Measurements from ENCODE around the gene QRSL1. TPM values are rescaled to one million over a fixed set of nuclear protein-coding genes. Genes with fewer than 3 reads are reported as not detected.

QRSL1 gene
- total and polyA plus RNA-seq, 9 of the 15 experiments (the other 6 are each of a cell fraction or from before 2014, with no cell fraction given) = 14.6 to 31.5 (median 23.0) TPM

- TF ChIP-seq UBTF (IDR thresholded peaks at IDR 0.05; ENCODE audit: borderline replicate concordance in 1 of 2, low read depth in 2 of 2, low read length in 2 of 2) = no peak
These were observed 988 bp downstream of the QRSL1 start (continued) for GRCh38 chr6:106630366-106630765.

GRCh38 chr6:106631346-106631745 is 2.0 kb downstream of the QRSL1 start:
- DNase-seq (ENCODE audit: extremely low read depth in 1 of 4, low spot score in 3 of 4) (peak in 1 of 4 experiments; percentile 24), ATAC-seq (no peak), FAIRE-seq (no peak)
- H4K20me1 ChIP-seq (replicated peaks; ENCODE audit: control insufficient read depth, insufficient read depth, low read length) = no peaks in the 10 kb centered on the region; the same call in 1 of the 2 replicates
- H3K27ac ChIP-seq (ENCODE audit: extremely low read depth, low read depth, low read length) = peak overlapping the region; percentile 54; the same call in 2 of the 3 replicates
- H3K9me1 ChIP-seq (ENCODE audit: control insufficient read depth, insufficient read depth, low read length) = no peaks in the 10 kb centered on the region
- TF ChIP-seq NCOR1 (IDR thresholded peaks at IDR 0.05) (no peak), CBX5 (IDR thresholded peaks at IDR 0.05; ENCODE audit: borderline replicate concordance, low read depth) (no peak), ERF (CRISPR knock-in tag; IDR thresholded peaks at IDR 0.05) (no peak), HINFP (tag; conservative IDR thresholded peaks at IDR 0.05; ENCODE audit: low read depth) (no peak)
- H2AFZ ChIP-seq (ENCODE audit: low read depth, low read length) = no peak overlapping the region; the same call in 1 of the 2 replicates
- H3K36me3 ChIP-seq (ENCODE audit: control insufficient read depth, insufficient read depth, low read length) = no peaks in the 10 kb centered on the region; the same call in 1 of the 3 replicates
- peak overlapping the region in 1 of 2 experiments; percentile 50; a peak in 2 of 4 replicates for H3K9ac ChIP-seq (ENCODE audit: insufficient read depth in 1 of 2, low read depth in 2 of 2, low read length in 2 of 2)
- no TSS peak for BruUV-seq (replicated peaks)
- H3K4me1 ChIP-seq (replicated peaks in 1 of 2; ENCODE audit: control insufficient read depth in 2 of 2, insufficient read depth in 2 of 2, low read length in 2 of 2) = peaks cover 3 to 6% of the 10 kb centered on the region in 2 experiments; a peak in 1 of 5 replicates
- intact Hi-C loops (cut with micrococcal nuclease) (no loop called here), in situ Hi-C loops (cut with MboI) (no loop called here)
- WGBS (ENCODE audit: insufficient coverage, low coverage, missing lambda C conversion rate) = 50% methylated on average over 1 of the region's 1 CpG
- CTCF ChIA-PET (ENCODE audit: low intra/inter-chr PET ratio) = no interaction called here
- POLR2A ChIA-PET = no interaction called here
- H3K27me3 ChIP-seq (ENCODE audit: control insufficient read depth in 2 of 2, insufficient read depth in 2 of 2, low read length in 2 of 2) = no peaks in the 10 kb centered on the region
- no peaks in the 10 kb centered on the region for H3K9me3 ChIP-seq (replicated peaks; ENCODE audit: control insufficient read depth, insufficient read depth, low read depth, low read length)
- peaks cover 77% of the 10 kb centered on the region for H3K79me2 ChIP-seq (ENCODE audit: control insufficient read depth, insufficient read depth, low read length)
- H3K4me3 ChIP-seq = no peak overlapping the region
- peak overlapping the region; percentile 49; the same call in 1 of the 2 replicates for H3K4me2 ChIP-seq (ENCODE audit: insufficient read depth, low read length)

Measured in K562 (cell line).